Adrenal gland (tissue), 12 donors: ENCODE data around the gene TNRC6C. TPM values are rescaled to one million over a fixed set of nuclear protein-coding genes. Genes with fewer than 3 reads are reported as not detected.

Experiments used
- DNase-seq, 7 donors: peaks; one replicate each; pipeline ENCODE4 v3.0.0-alpha.2; 2019 to 2020
- H3K27ac ChIP-seq, 5 donors: fragments of 200-600 bp; sonication (generic) in 4 of 5; 1 replicate in 3 of 5; 2 replicates in 2 of 5; pipeline versions ENCODE4 v1.5.1 to v1.8.0; 2016 to 2020; ENCODE audit warnings: mild to moderate bottlenecking in 1 of 5
- H3K27me3 ChIP-seq: fragments of 200-600 bp; 2 replicates; pipeline ENCODE4 v1.8.0; 2021
- H3K36me3 ChIP-seq, 2 donors: fragments of 200-600 bp; replicated peaks in 1 of 2; 1 replicate in 1 of 2; 2 replicates in 1 of 2; pipeline versions ENCODE4 v1.5.1 to v1.8.0; 2018 to 2022
- H3K4me1 ChIP-seq, 2 donors: fragments of 200-600 bp; replicated peaks in 1 of 2; 1 replicate in 1 of 2; 2 replicates in 1 of 2; pipeline versions ENCODE4 v1.5.1 to v1.8.0; 2018 to 2021
- H3K4me3 ChIP-seq, 4 donors: fragments of 200-600 bp; sonication (generic) in 3 of 4; one replicate each; pipeline ENCODE4 v1.5.1; 2016 to 2018
- H3K9me3 ChIP-seq, 3 donors: fragments of 200-600 bp; sonication (generic) in 1 of 3; replicated peaks in 1 of 3; 1 replicate in 2 of 3; 2 replicates in 1 of 3; pipeline versions ENCODE4 v1.5.1 to v1.8.0; 2016 to 2021
- POLR2A ChIP-seq, 2 donors: fragments of 450-650 bp; IDR thresholded peaks; one replicate each; pipeline ENCODE4 v1.6.1; 2017; ENCODE audit warnings: antibody characterized with exemption in 2 of 2, mild to moderate bottlenecking in 2 of 2, moderate library complexity in 1 of 2
- WGBS, 4 donors: extraction: QIAGEN DNeasy Blood & Tissue Kit in 2 of 4; methylation state at CpG; one replicate each; pipeline versions ENCODE4 v1.1.5 to v1.1.7; 2013 to 2017; 5-methylcytosine and 5-hydroxymethylcytosine counted together
- intact Hi-C, 2 donors: fragments of 100-400 bp; cut with DNase I; formaldehyde crosslinking; loops; one replicate each; pipeline versions ENCODE4 v1.14.1 to v1.15.0; 2022 to 2023
- polyA plus RNA-seq, 3 donors: library from polyadenylated mRNA; stranded (reverse); fragments of 200-250 nt in 2 of 3; fragments of 350-450 nt in 1 of 3; fragmentation: Illumina TruSeq in 1 of 3; extraction: RNeasy Lipid Tissue Mini Kit (QIAGEN cat#74804) in 1 of 3; gene quantifications; one replicate each; pipeline ENCODE4 v1.2.3, GENCODE V29; 2013 to 2014
- total RNA-seq, 9 donors: library from RNA; depleted of rRNA in 4 of 9; stranded (reverse); fragments of >200 nt in 4 of 9; fragments of 120-200 nt in 1 of 9; fragmentation: NEBNext Ultra II Directional in 1 of 9; extraction: Animal tissue kit (Norgen Biotek cat#: 25700) in 1 of 9; gene quantifications; one replicate each; pipeline versions ENCODE4 v1.1.0 to v1.2.4, GENCODE V29; 2013 to 2023
- TF ChIP-seq, protein P1 (sequence below), 6 experiments: fragments of 450-650 bp in 4 of 6; fragments of 200-600 bp in 2 of 6; sonication (generic) in 1 of 6; IDR thresholded peaks; 1 replicate in 5 of 6; 2 replicates in 1 of 6; pipeline versions ENCODE4 v1.5.1 to v1.8.0; 2016 to 2021; ENCODE audit warnings: antibody characterized with exemption in 6 of 6, mild to moderate bottlenecking in 2 of 6, moderate library complexity in 1 of 6
- donor health status: healthy with polysubstance abuse.
- donor health status: Bipolar disorder and iron deficiency.
- donor health status: DM: yes; HTN: yes; CAD: no.
- donor health status: DM: no; HTN: no; CAD: no.
- donor health status: DM: no; HTN: no; CAD: no.
- donor health status: DM: yes; HTN: yes; CAD: no.

The TNRC6C gene
- total and polyA plus RNA-seq, 12 donors = 2.8 to 18.7 (median 11.2) TPM

DNA sequence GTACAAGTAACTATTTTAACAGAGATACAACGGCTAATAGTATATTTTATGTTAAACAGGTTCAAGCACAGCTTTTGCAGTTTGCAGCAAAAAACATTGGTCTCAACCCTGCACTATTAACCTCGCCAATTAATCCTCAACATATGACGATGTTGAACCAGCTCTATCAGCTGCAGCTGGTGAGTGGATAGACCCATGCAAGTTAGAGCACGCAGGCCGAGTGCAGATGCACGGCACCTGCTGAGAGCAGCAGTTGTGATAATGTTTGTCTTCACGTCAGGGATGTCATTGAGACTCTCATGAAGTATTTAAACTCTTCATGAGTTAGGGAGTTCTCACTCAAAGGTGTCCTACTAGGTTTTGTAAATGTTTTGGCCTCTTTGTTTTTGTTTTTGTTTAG, 124.5 kb downstream of the TNRC6C start:
- no peaks in the 10 kb centered on the region for H3K4me1 ChIP-seq
- intact Hi-C loops = no loop called here
- H3K36me3 ChIP-seq = peaks cover 0 to 66% of the 10 kb centered on the region in 2 donors
- no peak for DNase-seq
- WGBS, 4 donors = 90 to 95% (median 93%) methylated on average over 7 of the region's 7 CpGs
- H3K27ac ChIP-seq = no peak overlapping the region
- H3K4me3 ChIP-seq = no peak overlapping the region
- H3K27me3 ChIP-seq = no peaks in the 10 kb centered on the region
- no peaks in the 10 kb centered on the region for H3K9me3 ChIP-seq
- TF ChIP-seq, protein P1, sequence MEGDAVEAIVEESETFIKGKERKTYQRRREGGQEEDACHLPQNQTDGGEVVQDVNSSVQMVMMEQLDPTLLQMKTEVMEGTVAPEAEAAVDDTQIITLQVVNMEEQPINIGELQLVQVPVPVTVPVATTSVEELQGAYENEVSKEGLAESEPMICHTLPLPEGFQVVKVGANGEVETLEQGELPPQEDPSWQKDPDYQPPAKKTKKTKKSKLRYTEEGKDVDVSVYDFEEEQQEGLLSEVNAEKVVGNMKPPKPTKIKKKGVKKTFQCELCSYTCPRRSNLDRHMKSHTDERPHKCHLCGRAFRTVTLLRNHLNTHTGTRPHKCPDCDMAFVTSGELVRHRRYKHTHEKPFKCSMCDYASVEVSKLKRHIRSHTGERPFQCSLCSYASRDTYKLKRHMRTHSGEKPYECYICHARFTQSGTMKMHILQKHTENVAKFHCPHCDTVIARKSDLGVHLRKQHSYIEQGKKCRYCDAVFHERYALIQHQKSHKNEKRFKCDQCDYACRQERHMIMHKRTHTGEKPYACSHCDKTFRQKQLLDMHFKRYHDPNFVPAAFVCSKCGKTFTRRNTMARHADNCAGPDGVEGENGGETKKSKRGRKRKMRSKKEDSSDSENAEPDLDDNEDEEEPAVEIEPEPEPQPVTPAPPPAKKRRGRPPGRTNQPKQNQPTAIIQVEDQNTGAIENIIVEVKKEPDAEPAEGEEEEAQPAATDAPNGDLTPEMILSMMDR (IDR thresholded peaks at IDR 0.05) = no peak
- no peak for TF ChIP-seq POLR2A (IDR thresholded peaks at IDR 0.05)

DNA sequence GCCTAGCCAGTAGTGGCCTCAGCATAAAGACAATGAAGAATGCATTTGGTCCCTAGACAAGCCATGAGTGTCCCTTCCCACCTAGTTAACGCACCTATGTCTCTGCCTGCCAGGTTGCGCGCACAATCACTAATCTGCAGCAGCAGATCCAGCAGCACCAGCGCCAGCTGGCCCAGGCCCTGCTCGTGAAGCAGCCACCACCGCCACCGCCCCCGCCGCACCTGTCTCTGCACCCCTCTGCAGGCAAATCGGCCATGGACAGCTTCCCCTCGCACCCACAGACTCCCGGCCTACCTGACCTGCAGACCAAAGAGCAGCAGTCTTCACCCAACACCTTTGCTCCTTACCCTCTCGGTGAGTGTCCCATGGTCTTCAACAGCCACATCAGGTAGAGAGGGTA, 128.2 kb downstream of the TNRC6C start:
- no peaks in the 10 kb centered on the region for H3K9me3 ChIP-seq
- H3K36me3 ChIP-seq = peaks cover 0 to 46% of the 10 kb centered on the region in 2 donors
- H3K27me3 ChIP-seq = no peaks in the 10 kb centered on the region
- peaks cover 0 to 7% of the 10 kb centered on the region in 2 donors for H3K4me1 ChIP-seq
- TF ChIP-seq, protein P1 (IDR thresholded peaks at IDR 0.05) = no peak
- TF ChIP-seq POLR2A (IDR thresholded peaks at IDR 0.05) = no peak
- DNase-seq = no peak
- no peak overlapping the region for H3K27ac ChIP-seq
- intact Hi-C loops = no loop called here
- H3K4me3 ChIP-seq = no peak overlapping the region
- 94 to 99% (median 98%) methylated on average over 9 to 13 of the region's 13 CpGs for WGBS, 4 donors

DNA sequence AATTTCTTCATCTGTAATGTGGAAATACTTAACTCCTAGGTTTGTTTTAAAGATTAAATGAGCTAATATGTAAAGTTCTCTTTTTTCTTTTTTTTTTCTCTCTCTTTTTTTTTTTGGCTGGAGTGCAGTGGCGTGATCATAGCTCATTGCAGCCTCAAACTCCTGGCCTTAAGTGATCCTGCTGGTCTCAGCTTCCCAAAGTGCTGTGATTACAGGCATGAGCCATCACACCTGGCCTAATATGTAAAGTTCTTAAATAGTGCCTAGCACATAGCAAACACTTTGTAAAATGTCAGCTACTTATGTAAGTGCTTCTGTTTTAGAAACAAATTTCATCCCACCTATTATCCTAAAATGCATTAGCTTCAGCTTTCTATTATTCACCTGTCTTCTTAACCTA, 130.0 kb downstream of the TNRC6C start:
- DNase-seq = no peak
- TF ChIP-seq, protein P1 (IDR thresholded peaks at IDR 0.05) = no peak
- no peak for TF ChIP-seq POLR2A (IDR thresholded peaks at IDR 0.05)
- intact Hi-C loops = no loop called here
- Histone ChIP-seq H3K4me3 (no peak overlapping the region), H3K27me3 (no peaks in the 10 kb centered on the region), H3K27ac (no peak overlapping the region), H3K36me3 (peaks cover 0 to 55% of the 10 kb centered on the region in 2 donors), H3K9me3 (no peaks in the 10 kb centered on the region), H3K4me1 (peaks cover 0 to 7% of the 10 kb centered on the region in 2 donors)
- whole genome bisulfite sequencing, 4 donors = 94 to 100% (median 98%) methylated on average over 1 of the region's 1 CpG

DNA sequence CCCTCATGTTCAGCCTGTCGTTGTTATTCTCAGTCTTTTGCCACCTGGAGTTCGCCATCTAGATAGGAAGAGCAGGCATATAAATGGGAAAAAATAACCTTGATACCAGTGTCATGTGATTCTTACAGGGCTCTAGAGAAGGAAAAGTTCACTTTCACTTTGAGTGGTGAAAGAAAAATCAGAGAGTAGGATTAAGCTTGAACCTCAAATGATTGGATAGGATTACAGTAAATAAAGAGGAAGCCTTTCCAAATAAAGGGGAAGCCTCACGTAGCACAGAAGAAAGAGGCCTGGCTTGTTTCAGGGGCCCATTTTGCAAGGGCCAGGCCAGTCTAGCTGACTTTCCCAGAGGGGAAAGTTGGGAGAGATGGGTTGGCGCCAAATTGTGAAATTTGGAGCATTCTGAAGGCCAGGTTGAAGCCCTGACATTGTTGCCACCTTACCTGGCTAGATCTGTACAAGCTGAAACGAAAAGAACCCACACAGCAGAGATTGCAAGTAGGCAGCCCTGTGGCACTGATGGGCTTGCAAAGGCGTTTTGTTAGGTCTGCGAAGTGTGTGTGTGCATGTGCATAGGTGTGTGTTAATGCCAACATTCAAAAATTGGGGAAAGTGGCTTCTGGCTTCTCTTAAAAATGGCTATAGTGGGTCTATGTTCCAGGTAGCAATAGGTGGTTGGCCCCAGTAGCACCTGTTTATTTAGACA, 131.2 kb downstream of the TNRC6C start:
- Histone ChIP-seq H3K4me3 (peak overlapping the region in 1 of 4 donors; percentile 15), H3K36me3 (peaks cover 0 to 66% of the 10 kb centered on the region in 2 donors), H3K27me3 (no peaks in the 10 kb centered on the region), H3K9me3 (no peaks in the 10 kb centered on the region), H3K4me1 (peaks cover 0 to 7% of the 10 kb centered on the region in 2 donors), H3K27ac (peak overlapping the region in 3 of 5 donors; percentile 24 to 64 (median 39))
- TF ChIP-seq, protein P1 (IDR thresholded peaks at IDR 0.05) = no peak
- no peak for TF ChIP-seq POLR2A (IDR thresholded peaks at IDR 0.05)
- peak in 1 of 7 donors; percentile 22 for DNase-seq
- intact Hi-C loops = no loop called here
- 52 to 61% (median 55%) methylated on average over 7 of the region's 7 CpGs for WGBS, 4 donors
